GM21447 (cell line): ENCODE measurements around the gene TTLL5.
"Not testable (repeated sequence)": the region's sequence is repeated elsewhere in the genome, so short reads cannot be mapped to it uniquely, and the experiment has no call there.

ENCODE experiments used
- ATAC-seq: cut with Tn5 transposase; IDR thresholded peaks from one replicate; pipeline ENCODE4 v1.9.1; 2021; ENCODE audit not compliant: unreplicated experiment

TTLL5 gene

GRCh38 chr14:75648066-75648838 lies 12.8 kb upstream of the TTLL5 start:
- no peak for ATAC-seq

GRCh38 chr14:75649337-75649736 lies 11.7 kb upstream of the TTLL5 start:
- no peak for ATAC-seq

GRCh38 chr14:75649773-75650172 lies 11.3 kb upstream of the TTLL5 start:
- no peak for ATAC-seq

- ATAC-seq: no peak
These were observed 10.6 kb upstream of the TTLL5 start for GRCh38 chr14:75650253-75651058.

GRCh38 chr14:75653563-75653962 lies 7.5 kb upstream of the TTLL5 start:
- no peak for ATAC-seq

- ATAC-seq: peak; percentile 77
These were observed 6.8 kb upstream of the TTLL5 start for GRCh38 chr14:75654127-75654732.

- no peak for ATAC-seq
These were observed 5.8 kb upstream of the TTLL5 start for GRCh38 chr14:75655235-75655634.

- ATAC-seq: no peak
These were observed 3.7 kb upstream of the TTLL5 start for GRCh38 chr14:75657331-75657730.

GRCh38 chr14:75658957-75659356 lies 2.1 kb upstream of the TTLL5 start:
- no peak for ATAC-seq

- ATAC-seq: no peak
These were observed 812 bp upstream of the TTLL5 start for GRCh38 chr14:75660238-75660629.

GRCh38 chr14:75661499-75661814 lies 411 bp downstream of the TTLL5 start:
- peak; percentile 14 for ATAC-seq

GRCh38 chr14:75662966-75663365 lies 1.9 kb downstream of the TTLL5 start:
- ATAC-seq: no peak

GRCh38 chr14:75667099-75667765 lies 6.2 kb downstream of the TTLL5 start:
- no peak for ATAC-seq

GRCh38 chr14:75672605-75673192 lies 11.7 kb downstream of the TTLL5 start:
- no peak for ATAC-seq

GRCh38 chr14:75673345-75674035 lies 12.4 kb downstream of the TTLL5 start:
- ATAC-seq: no peak

- no peak for ATAC-seq
These were observed 14.4 kb downstream of the TTLL5 start for GRCh38 chr14:75675265-75675960.

GRCh38 chr14:75685910-75686309 lies 24.9 kb downstream of the TTLL5 start:
- no peak for ATAC-seq

- no peak for ATAC-seq
These were observed 28.0 kb downstream of the TTLL5 start for GRCh38 chr14:75689012-75689411.

- ATAC-seq: no peak
These were observed 29.0 kb downstream of the TTLL5 start for GRCh38 chr14:75690010-75690409.

- not testable (repeated sequence) for ATAC-seq
These were observed 34.0 kb downstream of the TTLL5 start for GRCh38 chr14:75695025-75695424.
